Measurements from ENCODE around the gene TCF7L1. TPM values are rescaled to one million over a fixed set of nuclear protein-coding genes. Genes with fewer than 3 reads are reported as not detected.

The TCF7L1 gene
- total and polyA plus RNA-seq, 4 donors, result 12.3 to 21.5 (median 13.8) TPM

Small RNA genes lying within 50 kb of the gene (small RNA-seq; reads per million reads assigned to genes)
- not detected for gene AC093162.1 (ENCODE audit: low replicate concordance)
- not detected for gene RF00019 (ENCODE audit: low replicate concordance)
- not detected for gene RNU6-674P (ENCODE audit: low replicate concordance)

Other genes with a start within 250 kb of the TCF7L1 start
- gene TMSB10, start 227.7 kb upstream of the TCF7L1 start, total RNA-seq, result 1,000 to 10,000 TPM; 1,849 to 3,001 TPM
- gene TMSB10, start 227.7 kb upstream of the TCF7L1 start, polyA plus RNA-seq, result 1,000 to 10,000 TPM; 1,996 to 6,202 TPM
- 10 to 100 TPM; 50.5 to 71.0 TPM for gene KCMF1, start 162.2 kb upstream of the TCF7L1 start, total RNA-seq
- 10 to 100 TPM; 15.8 to 44.4 TPM for gene KCMF1, start 162.2 kb upstream of the TCF7L1 start, polyA plus RNA-seq
- 100 to 1,000 TPM in 1 of 2 donors, 10 to 100 TPM in 1; 81.7 to 145 TPM for gene TGOLN2, start 194.6 kb downstream of the TCF7L1 start, total RNA-seq
- gene TGOLN2, start 194.6 kb downstream of the TCF7L1 start, polyA plus RNA-seq, result 10 to 100 TPM; 24.6 to 83.4 TPM
- gene RETSAT, start 221.1 kb downstream of the TCF7L1 start, total RNA-seq, result 10 to 100 TPM; 19.6 to 55.4 TPM
- gene RETSAT, start 221.1 kb downstream of the TCF7L1 start, polyA plus RNA-seq, result 10 to 100 TPM; 24.6 to 25.1 TPM
- 10 to 100 TPM; 14.4 to 26.5 TPM for gene ELMOD3, start 221.4 kb downstream of the TCF7L1 start, total RNA-seq
- 10 to 100 TPM; 11.9 to 15.0 TPM for gene ELMOD3, start 221.4 kb downstream of the TCF7L1 start, polyA plus RNA-seq